ENCODE measurements around the gene RAD9A.
"Not testable (repeated sequence)": the region's sequence is repeated elsewhere in the genome, so short reads cannot be mapped to it uniquely, and the experiment has no call there.

RAD9A gene

GRCh38 chr11:67421430-67422031, 29.7 kb downstream of the RAD9A start:
- no peak for DNase-seq (ENCODE audit: extremely low read depth in 1 of 2, low read depth in 1 of 2)

GRCh38 chr11:67422891-67423290, 31.1 kb downstream of the RAD9A start:
- DNase-seq (ENCODE audit: extremely low read depth in 1 of 2, low read depth in 1 of 2): no peak

- DNase-seq (ENCODE audit: extremely low read depth in 1 of 2, low read depth in 1 of 2): no peak
Observed at GRCh38 chr11:67423466-67423865, 31.7 kb downstream of the RAD9A start.

- DNase-seq (ENCODE audit: extremely low read depth in 1 of 2, low read depth in 1 of 2): no peak
Observed at GRCh38 chr11:67423891-67424613, 32.3 kb downstream of the RAD9A start.

GRCh38 chr11:67427364-67427859, 35.6 kb downstream of the RAD9A start:
- not testable (repeated sequence) for DNase-seq (ENCODE audit: extremely low read depth in 1 of 2, low read depth in 1 of 2)

- peak; percentile 98 to 99 for DNase-seq (ENCODE audit: extremely low read depth in 1 of 2, low read depth in 1 of 2)
Observed at GRCh38 chr11:67428052-67429001, 36.5 kb downstream of the RAD9A start, which contains the start of gene RPS6KB2. TSS of gene RPS6KB2 (plus strand) at chr11:67428494. CDS start at chr11:67428546, 52 bp downstream.

GRCh38 chr11:67429038-67429668, 37.4 kb downstream of the RAD9A start:
- DNase-seq (ENCODE audit: extremely low read depth in 1 of 2, low read depth in 1 of 2): no peak

- DNase-seq (ENCODE audit: extremely low read depth in 1 of 2, low read depth in 1 of 2): no peak
Observed at GRCh38 chr11:67429722-67430121, 37.9 kb downstream of the RAD9A start.

GRCh38 chr11:67431346-67432249, 39.8 kb downstream of the RAD9A start:
- no peak for DNase-seq (ENCODE audit: extremely low read depth in 1 of 2, low read depth in 1 of 2)

GRCh38 chr11:67432655-67433349, 41.0 kb downstream of the RAD9A start:
- DNase-seq (ENCODE audit: extremely low read depth in 1 of 2, low read depth in 1 of 2): no peak

- DNase-seq (ENCODE audit: extremely low read depth in 1 of 2, low read depth in 1 of 2): no peak
Observed at GRCh38 chr11:67433536-67434394, 42.0 kb downstream of the RAD9A start.

- no peak for DNase-seq (ENCODE audit: extremely low read depth in 1 of 2, low read depth in 1 of 2)
Observed at GRCh38 chr11:67434395-67434881, 42.7 kb downstream of the RAD9A start.

- DNase-seq (ENCODE audit: extremely low read depth in 1 of 2, low read depth in 1 of 2): no peak
Observed at GRCh38 chr11:67435031-67435726, 43.4 kb downstream of the RAD9A start.

GRCh38 chr11:67435727-67436458, 44.1 kb downstream of the RAD9A start:
- DNase-seq (ENCODE audit: extremely low read depth in 1 of 2, low read depth in 1 of 2): no peak

- DNase-seq (ENCODE audit: extremely low read depth in 1 of 2, low read depth in 1 of 2): peak in 1 of 2 donors; percentile 47
Observed at GRCh38 chr11:67436459-67437081, 44.8 kb downstream of the RAD9A start.
